Measurements from ENCODE around the gene KCNK1. TPM values are rescaled to one million over a fixed set of nuclear protein-coding genes. Genes with fewer than 3 reads are reported as not detected.

KCNK1 gene
- total and polyA plus RNA-seq, 2 donors (not counting 1 experiment from before 2014, with no cell fraction given) = 0.48 to 2.6 TPM

DNA sequence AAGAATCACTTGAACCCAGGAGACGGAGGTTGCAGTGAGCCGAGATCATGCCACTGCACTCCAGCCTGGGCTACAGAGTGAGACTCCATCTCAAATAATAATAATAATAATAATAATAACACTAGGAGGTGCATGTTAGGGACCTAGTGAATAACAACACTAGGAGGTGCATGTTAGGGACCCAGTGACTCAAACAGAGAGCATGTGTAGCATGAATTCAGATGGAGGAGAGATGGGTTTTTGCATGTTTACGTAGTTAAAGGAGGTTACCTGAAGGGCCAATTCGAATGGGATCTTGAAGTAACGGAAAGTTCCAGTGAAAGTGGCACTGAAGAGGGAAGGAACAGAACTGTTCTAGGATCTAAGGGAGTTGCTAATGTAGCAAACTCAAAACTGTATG is 7.1 kb upstream of the KCNK1 start:
- no peak for TF ChIP-seq EZH2 (IDR thresholded peaks at IDR 0.05; ENCODE audit: low read length, missing control alignments)
- no peak for TF ChIP-seq CTCF (conservative IDR thresholded peaks at IDR 0.05 in 1 of 2, IDR thresholded peaks at IDR 0.05 in 1 of 2; ENCODE audit: low read depth in 1 of 2, low read length in 2 of 2)
- Histone ChIP-seq H3K4me2 (ENCODE audit: extremely low read depth, insufficient read depth, low read length) (no peak overlapping the region), H3K4me3 (replicated peaks in 1 of 4; ENCODE audit: control extremely low read depth in 1 of 4, insufficient read depth in 1 of 4, low read depth in 3 of 4, low read length in 4 of 4) (no peak overlapping the region), H2AFZ (ENCODE audit: low read length) (no peak overlapping the region), H3K27ac (ENCODE audit: insufficient read depth, low read length) (no peak overlapping the region), H3K9ac (ENCODE audit: insufficient read depth, low read length) (no peak overlapping the region), H3K79me2 (ENCODE audit: control insufficient read depth, insufficient read depth, low read length) (no peaks in the 10 kb centered on the region), H3K27me3 (ENCODE audit: control insufficient read depth, insufficient read depth, low read length) (no peaks in the 10 kb centered on the region), H3K36me3 (ENCODE audit: control insufficient read depth, insufficient read depth, low read length) (no peaks in the 10 kb centered on the region), H3K9me3 (ENCODE audit: control insufficient read depth, insufficient read depth, low read depth, low read length) (no peaks in the 10 kb centered on the region), H4K20me1 (ENCODE audit: control insufficient read depth, extremely low read depth, insufficient read depth, low read length) (no peaks in the 10 kb centered on the region), H3K4me1 (ENCODE audit: control insufficient read depth, extremely low read depth, insufficient read depth, low read length) (no peaks in the 10 kb centered on the region)
- no peak for DNase-seq (ENCODE audit: low read depth in 2 of 2)

DNA sequence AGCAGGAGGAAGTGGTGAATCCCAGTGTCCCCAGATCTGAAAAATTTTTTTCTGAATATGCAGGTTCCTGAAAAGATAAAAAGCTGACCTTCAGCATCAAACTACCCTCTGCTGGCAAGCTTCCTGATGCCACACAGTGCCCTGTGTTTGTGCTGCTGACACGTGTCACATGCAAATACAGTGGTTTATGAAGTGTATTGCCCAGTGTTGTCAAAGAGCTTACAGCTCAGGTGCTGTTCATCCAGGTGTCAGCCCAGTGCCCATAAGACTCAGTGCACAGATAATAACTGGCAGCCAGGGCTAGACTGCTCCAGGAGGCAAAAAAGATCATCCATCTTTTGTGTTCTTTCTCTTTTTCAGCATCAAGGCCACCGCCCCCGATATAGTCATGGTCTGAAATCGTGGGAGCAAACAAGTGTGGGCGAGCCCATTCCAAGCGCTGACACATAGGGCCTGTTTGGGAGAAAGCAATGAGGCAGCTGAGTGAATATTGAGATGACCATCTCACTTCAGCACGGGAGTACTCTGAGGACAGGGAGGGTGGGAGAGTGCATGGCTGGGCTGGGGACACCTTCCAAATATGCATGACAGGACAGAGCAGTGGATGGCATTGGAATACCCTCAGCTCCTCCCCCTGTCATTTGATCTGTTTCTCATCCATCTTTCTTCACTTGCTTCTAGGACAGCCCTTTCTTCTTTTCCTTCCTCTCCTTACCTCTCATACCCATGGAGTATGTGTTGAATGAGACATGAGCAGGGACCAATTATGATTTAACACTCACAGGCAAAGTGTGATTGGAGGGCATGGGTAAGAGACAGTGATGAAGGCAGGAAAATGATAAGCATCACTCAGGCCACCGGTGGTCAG is 6.4 kb upstream of the KCNK1 start:
- H3K4me3 ChIP-seq (replicated peaks in 1 of 4; ENCODE audit: control extremely low read depth in 1 of 4, insufficient read depth in 1 of 4, low read depth in 3 of 4, low read length in 4 of 4) = no peak overlapping the region
- no peaks in the 10 kb centered on the region for H3K79me2 ChIP-seq (ENCODE audit: control insufficient read depth, insufficient read depth, low read length)
- H3K36me3 ChIP-seq (ENCODE audit: control insufficient read depth, insufficient read depth, low read length) = no peaks in the 10 kb centered on the region
- no peaks in the 10 kb centered on the region for H4K20me1 ChIP-seq (ENCODE audit: control insufficient read depth, extremely low read depth, insufficient read depth, low read length)
- H3K9ac ChIP-seq (ENCODE audit: insufficient read depth, low read length) = no peak overlapping the region
- TF ChIP-seq CTCF (conservative IDR thresholded peaks at IDR 0.05 in 1 of 2, IDR thresholded peaks at IDR 0.05 in 1 of 2; ENCODE audit: low read depth in 1 of 2, low read length in 2 of 2) (no peak), EZH2 (IDR thresholded peaks at IDR 0.05; ENCODE audit: low read length, missing control alignments) (no peak)
- H3K4me2 ChIP-seq (ENCODE audit: extremely low read depth, insufficient read depth, low read length) = no peak overlapping the region
- no peak overlapping the region for H3K27ac ChIP-seq (ENCODE audit: insufficient read depth, low read length)
- H2AFZ ChIP-seq (ENCODE audit: low read length) = no peak overlapping the region
- DNase-seq (ENCODE audit: low read depth in 2 of 2) = peak in 1 of 2 donors; percentile 57
- H3K4me1 ChIP-seq (ENCODE audit: control insufficient read depth, extremely low read depth, insufficient read depth, low read length) = no peaks in the 10 kb centered on the region
- no peaks in the 10 kb centered on the region for H3K27me3 ChIP-seq (ENCODE audit: control insufficient read depth, insufficient read depth, low read length)
- no peaks in the 10 kb centered on the region for H3K9me3 ChIP-seq (ENCODE audit: control insufficient read depth, insufficient read depth, low read depth, low read length)

- Histone ChIP-seq H3K9me3 (ENCODE audit: control insufficient read depth, insufficient read depth, low read depth, low read length) (no peaks in the 10 kb centered on the region), H2AFZ (ENCODE audit: low read length) (no peak overlapping the region), H3K4me3 (replicated peaks in 1 of 4; ENCODE audit: control extremely low read depth in 1 of 4, insufficient read depth in 1 of 4, low read depth in 3 of 4, low read length in 4 of 4) (no peak overlapping the region), H3K4me1 (ENCODE audit: control insufficient read depth, extremely low read depth, insufficient read depth, low read length) (no peaks in the 10 kb centered on the region), H3K36me3 (ENCODE audit: control insufficient read depth, insufficient read depth, low read length) (no peaks in the 10 kb centered on the region), H3K27me3 (ENCODE audit: control insufficient read depth, insufficient read depth, low read length) (no peaks in the 10 kb centered on the region), H3K4me2 (ENCODE audit: extremely low read depth, insufficient read depth, low read length) (no peak overlapping the region), H4K20me1 (ENCODE audit: control insufficient read depth, extremely low read depth, insufficient read depth, low read length) (no peaks in the 10 kb centered on the region), H3K79me2 (ENCODE audit: control insufficient read depth, insufficient read depth, low read length) (no peaks in the 10 kb centered on the region), H3K27ac (ENCODE audit: insufficient read depth, low read length) (no peak overlapping the region), H3K9ac (ENCODE audit: insufficient read depth, low read length) (no peak overlapping the region)
- TF ChIP-seq CTCF (conservative IDR thresholded peaks at IDR 0.05 in 1 of 2, IDR thresholded peaks at IDR 0.05 in 1 of 2; ENCODE audit: low read depth in 1 of 2, low read length in 2 of 2) = no peak
- TF ChIP-seq EZH2 (IDR thresholded peaks at IDR 0.05; ENCODE audit: low read length, missing control alignments) = no peak
- DNase-seq (ENCODE audit: low read depth in 2 of 2) = no peak
Measured at GRCh38 chr1:233608988-233609387, 4.9 kb upstream of the KCNK1 start.

Measured in fibroblast of lung (primary cell).